GM23338 (cell line): ENCODE results near the gene KCNJ6. TPM values are rescaled to one million over a fixed set of nuclear protein-coding genes. Genes with fewer than 3 reads are reported as not detected.

Experiments used
- ATAC-seq: fragments of 200-7000 bp; cut with Tn5 transposase; 3 replicates; pipeline ENCODE4 v1.9.1; 2020
- DNase-seq: peaks from one replicate; pipeline ENCODE4 v3.0.0-alpha.2; 2015; ENCODE audit warnings: low spot score
- H2AFZ ChIP-seq: fragments of 200-600 bp; sonication (generic); 2 replicates; pipeline ENCODE4 v1.8.0; 2016; ENCODE audit warnings: antibody characterized with exemption, mild to moderate bottlenecking, moderate library complexity
- H3F3A ChIP-seq: fragments of 200-600 bp; sonication (generic); replicated peaks from 2 replicates; pipeline ENCODE4 v1.8.0; 2017; ENCODE audit warnings: antibody characterized with exemption, mixed run types, low read depth
- H3K27ac ChIP-seq: fragments of 200-600 bp; sonication (generic); 2 replicates; pipeline ENCODE4 v1.6.1; 2016; ENCODE audit warnings: low read depth
- H3K27me3 ChIP-seq: fragments of 200-600 bp; sonication (generic); 2 replicates; pipeline ENCODE4 v1.8.0; 2016; ENCODE audit warnings: mild to moderate bottlenecking, mixed run types, moderate library complexity; ENCODE audit not compliant: insufficient read depth
- H3K36me3 ChIP-seq: fragments of 200-600 bp; sonication (generic); 2 replicates; pipeline ENCODE4 v1.8.0; 2016; ENCODE audit warnings: mild to moderate bottlenecking; ENCODE audit not compliant: insufficient read depth
- H3K4me1 ChIP-seq: fragments of 200-600 bp; sonication (generic); 2 replicates; pipeline ENCODE4 v1.8.0; 2016; ENCODE audit warnings: mild to moderate bottlenecking, moderate library complexity; ENCODE audit not compliant: insufficient read depth
- H3K4me2 ChIP-seq: fragments of 200-600 bp; sonication (generic); 2 replicates; pipeline ENCODE4 v1.7.1; 2017; ENCODE audit warnings: mixed run types
- H3K4me3 ChIP-seq: fragments of 200-600 bp; sonication (generic); 2 replicates; pipeline ENCODE4 v1.6.1; 2016; ENCODE audit warnings: mixed run types
- H3K79me2 ChIP-seq: fragments of 200-600 bp; sonication (generic); replicated peaks from 2 replicates; pipeline ENCODE4 v1.8.0; 2017; ENCODE audit warnings: mild to moderate bottlenecking; ENCODE audit not compliant: insufficient read depth
- H3K9me2 ChIP-seq: fragments of 200-600 bp; sonication (generic); 2 replicates; pipeline ENCODE4 v1.8.0; 2017; ENCODE audit not compliant: insufficient read depth
- H4K20me1 ChIP-seq: fragments of 200-600 bp; sonication (generic); replicated peaks from 2 replicates; pipeline ENCODE4 v1.8.0; 2017; ENCODE audit warnings: mild to moderate bottlenecking; ENCODE audit not compliant: insufficient read depth
- H3K27ac Mint-ChIP-seq: 2 replicates; pipeline ENCODE4 v1.8.0; 2020; ENCODE audit warnings: inconsistent platforms, mild to moderate bottlenecking, moderate library complexity, mixed read lengths
- H3K27me3 Mint-ChIP-seq: 3 replicates; pipeline ENCODE4 v1.8.0; 2022; ENCODE audit warnings: low read depth, mild to moderate bottlenecking, moderate library complexity, mixed read lengths, inconsistent platforms; ENCODE audit not compliant: insufficient read depth, poor library complexity
- H3K36me3 Mint-ChIP-seq: 3 replicates; pipeline ENCODE4 v1.8.0; 2021; ENCODE audit warnings: low read depth, mild to moderate bottlenecking, inconsistent platforms, moderate library complexity, mixed read lengths
- H3K4me1 Mint-ChIP-seq: 3 replicates; pipeline ENCODE4 v1.8.0; 2020; ENCODE audit warnings: mild to moderate bottlenecking, inconsistent platforms, mixed read lengths
- H3K4me3 Mint-ChIP-seq: 3 replicates; pipeline ENCODE4 v1.8.0; 2021; ENCODE audit warnings: moderate library complexity, mild to moderate bottlenecking, inconsistent platforms, mixed read lengths
- H3K9me3 Mint-ChIP-seq: 3 replicates; pipeline ENCODE4 v1.8.0; 2020; ENCODE audit warnings: moderate library complexity, mild to moderate bottlenecking, inconsistent platforms, mixed read lengths
- CREB1 ChIP-seq: fragments of 250-450 bp; sonication (Bioruptor Pico); IDR thresholded peaks from 2 replicates; pipeline ENCODE4 v1.5.0; 2020; ENCODE audit warnings: low read depth, mild to moderate bottlenecking, moderate library complexity
- ETS1 ChIP-seq: IDR thresholded peaks from 2 replicates; pipeline ENCODE4 v1.6.1; 2016; ENCODE audit warnings: antibody characterized with exemption
- EZH2phosphoT487 ChIP-seq: fragments of 200-600 bp; sonication (generic); IDR thresholded peaks from one replicate; pipeline ENCODE4 v1.8.1; 2018; ENCODE audit warnings: antibody characterized with exemption; ENCODE audit not compliant: unreplicated experiment
- JUNB ChIP-seq: IDR thresholded peaks from one replicate; pipeline ENCODE4 v1.6.1; 2016; ENCODE audit warnings: antibody characterized with exemption; ENCODE audit not compliant: unreplicated experiment
- POLR2AphosphoS5 ChIP-seq: IDR thresholded peaks from 2 replicates; pipeline ENCODE4 v1.6.1; 2016; ENCODE audit warnings: antibody characterized with exemption, low read depth
- ZNF114 ChIP-seq: fragments of 250-450 bp; sonication (Bioruptor Pico); IDR thresholded peaks from 2 replicates; pipeline ENCODE4 v1.5.0; 2020; ENCODE audit warnings: mild to moderate bottlenecking, moderate library complexity
- ZNF331 ChIP-seq: fragments of 250-450 bp; sonication (Bioruptor Pico); IDR thresholded peaks from 2 replicates; pipeline ENCODE4 v1.5.0; 2020; ENCODE audit warnings: low read depth, mild to moderate bottlenecking, moderate library complexity
- polyA plus RNA-seq: library from polyadenylated mRNA; unstranded; fragments of >200 nt; fragmentation: Nextera tagmentation; extraction: Ambion mirVana; gene quantifications from 2 replicates; pipeline ENCODE4 v1.2.1, GENCODE V29; 2016
- total RNA-seq: library from RNA; depleted of rRNA; stranded (reverse); fragments of >200 nt; shearing (Covaris generic); gene quantifications from 2 replicates; pipeline ENCODE4 v1.2.3, GENCODE V29; 2014
- TF ChIP-seq, protein P1 (sequence below): fragments of 250-450 bp; sonication (Bioruptor Pico); IDR thresholded peaks from 2 replicates; pipeline ENCODE4 v1.5.0; 2020; ENCODE audit warnings: mild to moderate bottlenecking, moderate library complexity

KCNJ6 gene
- total and polyA plus RNA-seq, 2 experiments from 2014 or later: 0.48 to 0.52 TPM

DNA sequence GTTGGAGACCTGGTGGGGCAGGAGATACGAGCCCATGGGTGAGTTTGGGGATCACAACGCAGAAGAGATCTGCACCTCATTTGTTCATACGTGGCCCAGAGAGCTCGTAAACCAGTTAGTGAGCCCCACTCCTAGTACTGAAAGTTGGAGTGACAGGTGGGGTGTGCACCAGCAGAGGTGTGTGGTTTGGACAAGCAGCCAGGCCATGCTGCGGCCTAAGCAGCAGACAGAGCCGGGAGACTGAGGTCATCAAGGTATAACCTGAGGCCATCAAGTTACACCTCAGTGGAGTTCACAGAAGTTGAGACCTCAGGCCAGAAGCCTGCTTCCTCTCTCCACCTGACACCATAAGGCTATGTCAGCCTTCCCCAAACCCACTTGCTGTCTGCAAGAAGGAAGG, 27.6 kb downstream of the KCNJ6 start (continued):
- TF ChIP-seq, protein P1, sequence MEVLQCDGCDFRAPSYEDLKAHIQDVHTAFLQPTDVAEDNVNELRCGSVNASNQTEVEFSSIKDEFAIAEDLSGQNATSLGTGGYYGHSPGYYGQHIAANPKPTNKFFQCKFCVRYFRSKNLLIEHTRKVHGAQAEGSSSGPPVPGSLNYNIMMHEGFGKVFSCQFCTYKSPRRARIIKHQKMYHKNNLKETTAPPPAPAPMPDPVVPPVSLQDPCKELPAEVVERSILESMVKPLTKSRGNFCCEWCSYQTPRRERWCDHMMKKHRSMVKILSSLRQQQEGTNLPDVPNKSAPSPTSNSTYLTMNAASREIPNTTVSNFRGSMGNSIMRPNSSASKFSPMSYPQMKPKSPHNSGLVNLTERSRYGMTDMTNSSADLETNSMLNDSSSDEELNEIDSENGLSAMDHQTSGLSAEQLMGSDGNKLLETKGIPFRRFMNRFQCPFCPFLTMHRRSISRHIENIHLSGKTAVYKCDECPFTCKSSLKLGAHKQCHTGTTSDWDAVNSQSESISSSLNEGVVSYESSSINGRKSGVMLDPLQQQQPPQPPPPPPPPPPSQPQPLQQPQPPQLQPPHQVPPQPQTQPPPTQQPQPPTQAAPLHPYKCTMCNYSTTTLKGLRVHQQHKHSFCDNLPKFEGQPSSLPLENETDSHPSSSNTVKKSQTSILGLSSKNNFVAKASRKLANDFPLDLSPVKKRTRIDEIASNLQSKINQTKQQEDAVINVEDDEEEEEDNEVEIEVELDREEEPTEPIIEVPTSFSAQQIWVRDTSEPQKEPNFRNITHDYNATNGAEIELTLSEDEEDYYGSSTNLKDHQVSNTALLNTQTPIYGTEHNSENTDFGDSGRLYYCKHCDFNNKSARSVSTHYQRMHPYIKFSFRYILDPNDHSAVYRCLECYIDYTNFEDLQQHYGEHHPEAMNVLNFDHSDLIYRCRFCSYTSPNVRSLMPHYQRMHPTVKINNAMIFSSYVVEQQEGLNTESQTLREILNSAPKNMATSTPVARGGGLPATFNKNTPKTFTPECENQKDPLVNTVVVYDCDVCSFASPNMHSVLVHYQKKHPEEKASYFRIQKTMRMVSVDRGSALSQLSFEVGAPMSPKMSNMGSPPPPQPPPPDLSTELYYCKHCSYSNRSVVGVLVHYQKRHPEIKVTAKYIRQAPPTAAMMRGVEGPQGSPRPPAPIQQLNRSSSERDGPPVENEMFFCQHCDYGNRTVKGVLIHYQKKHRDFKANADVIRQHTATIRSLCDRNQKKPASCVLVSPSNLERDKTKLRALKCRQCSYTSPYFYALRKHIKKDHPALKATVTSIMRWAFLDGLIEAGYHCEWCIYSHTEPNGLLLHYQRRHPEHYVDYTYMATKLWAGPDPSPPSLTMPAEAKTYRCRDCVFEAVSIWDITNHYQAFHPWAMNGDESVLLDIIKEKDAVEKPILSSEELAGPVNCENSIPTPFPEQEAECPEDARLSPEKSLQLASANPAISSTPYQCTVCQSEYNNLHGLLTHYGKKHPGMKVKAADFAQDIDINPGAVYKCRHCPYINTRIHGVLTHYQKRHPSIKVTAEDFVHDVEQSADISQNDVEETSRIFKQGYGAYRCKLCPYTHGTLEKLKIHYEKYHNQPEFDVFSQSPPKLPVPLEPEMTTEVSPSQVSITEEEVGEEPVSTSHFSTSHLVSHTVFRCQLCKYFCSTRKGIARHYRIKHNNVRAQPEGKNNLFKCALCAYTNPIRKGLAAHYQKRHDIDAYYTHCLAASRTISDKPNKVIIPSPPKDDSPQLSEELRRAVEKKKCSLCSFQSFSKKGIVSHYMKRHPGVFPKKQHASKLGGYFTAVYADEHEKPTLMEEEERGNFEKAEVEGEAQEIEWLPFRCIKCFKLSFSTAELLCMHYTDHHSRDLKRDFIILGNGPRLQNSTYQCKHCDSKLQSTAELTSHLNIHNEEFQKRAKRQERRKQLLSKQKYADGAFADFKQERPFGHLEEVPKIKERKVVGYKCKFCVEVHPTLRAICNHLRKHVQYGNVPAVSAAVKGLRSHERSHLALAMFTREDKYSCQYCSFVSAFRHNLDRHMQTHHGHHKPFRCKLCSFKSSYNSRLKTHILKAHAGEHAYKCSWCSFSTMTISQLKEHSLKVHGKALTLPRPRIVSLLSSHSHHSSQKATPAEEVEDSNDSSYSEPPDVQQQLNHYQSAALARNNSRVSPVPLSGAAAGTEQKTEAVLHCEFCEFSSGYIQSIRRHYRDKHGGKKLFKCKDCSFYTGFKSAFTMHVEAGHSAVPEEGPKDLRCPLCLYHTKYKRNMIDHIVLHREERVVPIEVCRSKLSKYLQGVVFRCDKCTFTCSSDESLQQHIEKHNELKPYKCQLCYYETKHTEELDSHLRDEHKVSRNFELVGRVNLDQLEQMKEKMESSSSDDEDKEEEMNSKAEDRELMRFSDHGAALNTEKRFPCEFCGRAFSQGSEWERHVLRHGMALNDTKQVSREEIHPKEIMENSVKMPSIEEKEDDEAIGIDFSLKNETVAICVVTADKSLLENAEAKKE (CRISPR knock-in tag): no peak
- no peak for TF ChIP-seq POLR2AphosphoS5
- TF ChIP-seq CREB1 (CRISPR knock-in tag): no peak
- TF ChIP-seq ZNF114: no peak
- TF ChIP-seq JUNB: no peak
- no peak for TF ChIP-seq EZH2phosphoT487

DNA sequence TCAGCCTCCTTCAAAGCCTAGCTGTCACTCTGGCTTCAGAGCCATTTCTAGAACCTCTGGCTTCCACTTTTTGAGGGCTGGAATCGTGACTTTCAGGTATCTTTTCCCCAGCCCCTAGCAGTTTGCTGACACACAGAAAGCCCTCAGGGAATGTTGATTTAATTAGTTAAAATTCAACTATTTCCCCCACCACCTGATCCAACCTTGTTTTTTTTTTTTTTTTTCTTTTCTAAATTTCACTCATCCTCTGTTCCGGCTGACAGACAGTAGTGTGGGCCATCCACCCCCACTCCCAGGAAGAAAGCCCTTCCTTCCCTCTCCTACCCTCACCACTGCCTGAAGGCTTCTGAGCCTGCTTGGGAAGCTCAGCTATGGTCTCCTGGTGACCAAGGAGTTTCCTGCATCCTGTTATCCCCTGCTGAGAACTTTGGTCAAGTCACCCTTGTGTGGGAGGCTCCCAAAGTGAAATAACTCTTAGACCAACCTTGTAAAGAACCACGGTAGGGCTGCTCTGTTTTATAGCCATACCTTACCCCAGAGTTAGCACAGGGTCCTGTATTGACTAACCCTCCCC, 29.4 kb downstream of the KCNJ6 start:
- DNase-seq (no peak), ATAC-seq (no peak)
- Mint-ChIP-seq H3K4me3 (no peak overlapping the region), H3K9me3 (no peaks in the 10 kb centered on the region; the same call in none of the 3 replicates), H3K36me3 (no peaks in the 10 kb centered on the region), H3K4me1 (peaks cover 6% of the 10 kb centered on the region; the same call in 2 of the 3 replicates), H3K27me3 (peaks cover 8% of the 10 kb centered on the region), H3K27ac (no peak overlapping the region)
- no peaks in the 10 kb centered on the region for H3K4me1 ChIP-seq
- H3F3A ChIP-seq: no peaks in the 10 kb centered on the region
- H3K27me3 ChIP-seq: no peaks in the 10 kb centered on the region
- no peak overlapping the region for H2AFZ ChIP-seq
- no peaks in the 10 kb centered on the region for H3K36me3 ChIP-seq
- H3K4me3 ChIP-seq: no peak overlapping the region
- peaks cover 9% of the 10 kb centered on the region; the same call in 1 of the 2 replicates for H3K9me2 ChIP-seq
- H4K20me1 ChIP-seq: no peaks in the 10 kb centered on the region
- no peak overlapping the region for H3K4me2 ChIP-seq
- H3K27ac ChIP-seq: no peak overlapping the region
- no peaks in the 10 kb centered on the region for H3K79me2 ChIP-seq
- TF ChIP-seq CREB1 (CRISPR knock-in tag): no peak
- no peak for TF ChIP-seq ETS1
- no peak for TF ChIP-seq JUNB
- TF ChIP-seq, protein P1 (CRISPR knock-in tag): no peak
- no peak for TF ChIP-seq ZNF331 (CRISPR knock-in tag)
